HG03520 (cell line): ENCODE data around the gene ABCB9.

Source experiments
- ATAC-seq: cut with Tn5 transposase; IDR thresholded peaks from one replicate; pipeline ENCODE4 v1.9.1; 2021; ENCODE audit warnings: mild to moderate bottlenecking, moderate library complexity; ENCODE audit not compliant: unreplicated experiment

ABCB9 gene

DNA sequence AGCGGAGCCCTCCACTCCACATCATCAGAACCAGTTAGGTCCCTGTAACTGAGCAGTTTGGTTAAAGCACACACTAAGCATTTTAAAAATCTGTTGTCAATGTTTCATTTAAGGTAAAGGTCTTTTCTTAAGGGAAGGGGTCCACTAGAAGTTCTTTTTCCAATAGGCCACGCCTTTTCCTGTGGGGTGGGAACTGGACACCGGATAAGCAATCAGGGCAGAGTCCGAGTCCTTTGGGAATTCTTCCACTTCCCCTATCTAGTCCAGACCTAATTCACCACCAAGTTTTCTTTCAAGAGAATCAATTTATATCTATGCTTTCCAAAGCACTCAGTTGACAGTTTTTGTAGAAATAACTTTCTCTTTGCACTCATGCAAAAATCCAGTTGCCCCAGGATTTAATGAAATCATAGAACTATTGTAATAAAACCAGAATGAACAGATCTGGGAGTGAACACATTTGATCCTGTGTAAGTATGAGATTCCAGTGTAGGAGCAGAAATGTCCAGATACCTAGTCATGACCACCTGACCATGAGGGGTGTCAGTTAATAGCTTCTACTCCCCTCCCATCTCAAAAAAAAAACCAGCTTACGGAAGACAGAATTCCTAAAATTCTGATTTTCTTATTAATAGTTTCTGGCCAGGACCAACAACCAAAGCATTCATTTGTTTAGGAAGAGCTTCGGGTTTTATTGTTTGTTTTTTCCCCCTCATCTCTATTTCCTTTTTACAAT, 82.0 kb downstream of the ABCB9 start:
- no peak for ATAC-seq

DNA sequence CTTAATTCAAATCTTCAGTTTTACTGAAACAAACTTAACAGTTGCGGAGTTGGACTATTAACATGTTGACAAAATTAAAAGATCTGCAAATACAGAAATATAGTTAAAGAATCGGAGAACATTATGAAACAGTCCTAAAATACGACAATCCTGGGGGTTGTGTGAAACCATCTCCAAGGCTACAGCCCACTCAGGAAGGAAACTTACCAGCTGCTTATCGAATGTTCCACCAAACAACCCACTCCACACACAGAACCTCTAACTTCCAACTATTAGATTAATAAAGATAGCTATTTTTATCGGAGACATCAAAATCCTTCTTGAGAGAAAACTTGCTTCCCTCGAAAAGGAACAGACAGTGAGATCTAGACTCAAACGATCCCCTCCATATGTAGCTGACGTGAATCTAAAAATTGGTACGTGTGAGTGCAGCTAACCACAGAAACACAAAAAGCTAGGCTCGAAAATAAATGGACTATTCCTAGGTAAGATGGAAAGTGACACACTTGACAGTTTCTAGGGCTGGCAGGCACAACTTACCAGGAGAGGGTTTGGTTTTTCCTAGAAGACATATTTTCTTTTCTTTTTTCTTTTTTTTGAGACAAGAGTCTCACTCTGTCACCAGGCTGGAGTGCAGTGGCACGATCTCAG, 83.2 kb downstream of the ABCB9 start:
- ATAC-seq: no peak

DNA sequence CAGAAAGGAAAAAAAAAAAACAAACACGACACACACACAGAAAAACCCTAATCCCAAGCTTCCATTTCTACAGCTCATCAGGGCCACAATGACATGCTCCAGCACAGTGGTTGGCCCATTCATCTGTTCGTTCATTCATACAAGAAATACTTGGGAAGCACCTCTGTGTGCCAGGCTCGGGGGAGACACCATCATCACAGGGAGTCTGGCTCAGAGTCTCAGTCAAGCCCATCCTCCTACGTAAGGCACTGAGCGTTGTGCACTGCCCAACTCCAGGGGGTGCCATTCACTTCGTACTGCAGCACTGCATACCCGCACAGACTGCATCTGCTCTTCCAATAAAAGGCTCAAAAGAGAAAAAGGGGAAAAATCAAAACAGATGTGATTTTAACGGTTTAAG, 85.6 kb downstream of the ABCB9 start:
- no peak for ATAC-seq

DNA sequence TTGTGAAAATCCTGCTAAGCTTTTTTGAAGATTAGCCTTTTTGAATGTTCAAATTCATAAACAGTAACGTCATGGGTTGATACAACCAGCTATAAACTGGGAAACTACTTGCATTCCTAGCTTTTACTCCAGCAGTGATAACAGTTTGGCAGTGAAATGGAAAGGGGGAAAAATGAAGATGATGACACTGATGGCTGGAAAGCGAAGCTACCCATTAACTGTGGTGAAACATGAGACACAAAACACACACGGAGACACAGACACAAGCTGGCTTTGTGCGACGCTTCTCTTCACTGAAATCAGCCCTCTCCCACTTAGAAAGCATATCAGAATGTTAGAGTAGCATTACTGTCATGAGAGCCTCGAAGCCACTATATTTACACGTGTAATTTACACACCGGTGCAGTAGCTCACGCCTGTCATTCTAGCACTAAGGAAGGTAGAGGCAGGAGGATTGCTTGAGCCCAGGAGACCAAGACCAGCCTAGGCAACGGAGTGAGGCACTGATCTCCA, 86.1 kb downstream of the ABCB9 start:
- ATAC-seq: no peak
